ENCODE results near the gene ZNF26.

Gene ZNF26

GRCh38 chr12:133046698-133047097 lies 60.5 kb downstream of the ZNF26 start:
- TF ChIP-seq CTCF (IDR thresholded peaks at IDR 0.05; ENCODE audit: insufficient read depth, low read depth, low read length, missing control alignments), result no peak
- H3K4me3 ChIP-seq (ENCODE audit: low read length), result no peak overlapping the region
- no peak for DNase-seq (ENCODE audit: low read depth)

- no peak for DNase-seq (ENCODE audit: low read depth)
- no peak overlapping the region for H3K4me3 ChIP-seq (ENCODE audit: low read length)
- no peak for TF ChIP-seq CTCF (IDR thresholded peaks at IDR 0.05; ENCODE audit: insufficient read depth, low read depth, low read length, missing control alignments)
Measured at GRCh38 chr12:133057446-133057845, 71.3 kb downstream of the ZNF26 start.

- no peak for DNase-seq (ENCODE audit: low read depth)
- no peak for TF ChIP-seq CTCF (IDR thresholded peaks at IDR 0.05; ENCODE audit: insufficient read depth, low read depth, low read length, missing control alignments)
- H3K4me3 ChIP-seq (ENCODE audit: low read length), result no peak overlapping the region
Measured at GRCh38 chr12:133058203-133059113, 72.3 kb downstream of the ZNF26 start.

GRCh38 chr12:133061954-133062353 lies 75.8 kb downstream of the ZNF26 start:
- no peak overlapping the region for H3K4me3 ChIP-seq (ENCODE audit: low read length)
- no peak for DNase-seq (ENCODE audit: low read depth)
- no peak for TF ChIP-seq CTCF (IDR thresholded peaks at IDR 0.05; ENCODE audit: insufficient read depth, low read depth, low read length, missing control alignments)

GRCh38 chr12:133063556-133063955 lies 77.4 kb downstream of the ZNF26 start:
- TF ChIP-seq CTCF (IDR thresholded peaks at IDR 0.05; ENCODE audit: insufficient read depth, low read depth, low read length, missing control alignments), result no peak
- no peak for DNase-seq (ENCODE audit: low read depth)
- no peak overlapping the region for H3K4me3 ChIP-seq (ENCODE audit: low read length)

- TF ChIP-seq CTCF (IDR thresholded peaks at IDR 0.05; ENCODE audit: insufficient read depth, low read depth, low read length, missing control alignments), result no peak
- no peak overlapping the region for H3K4me3 ChIP-seq (ENCODE audit: low read length)
- no peak for DNase-seq (ENCODE audit: low read depth)
Measured at GRCh38 chr12:133073836-133074235, 87.7 kb downstream of the ZNF26 start.
